ENCODE data around the gene AP2M1.
A peak's percentile ranks its signal among the peaks of the same experiment; 100 is the strongest.

AP2M1 gene

GRCh38 chr3:184174646-184175492, at the start of gene AP2M1:
AP2M1 (plus strand) TSS chr3:184174855; CDS start chr3:184176994, 2,139 bp downstream.
- DNase-seq: peak; percentile 90

- no peak for DNase-seq
Measured at GRCh38 chr3:184126006-184126405, 48.6 kb upstream of the AP2M1 start.

- DNase-seq: peak; percentile 7
Measured at GRCh38 chr3:184129012-184129411, 45.6 kb upstream of the AP2M1 start.

GRCh38 chr3:184132945-184133344, 41.7 kb upstream of the AP2M1 start:
- DNase-seq: no peak

- peak; percentile 71 for DNase-seq
Measured at GRCh38 chr3:184133840-184134745, 40.6 kb upstream of the AP2M1 start.

GRCh38 chr3:184134746-184135148, 39.9 kb upstream of the AP2M1 start:
- DNase-seq: peak; percentile 71

- DNase-seq: peak; percentile 82
Measured at GRCh38 chr3:184135149-184135910, 39.3 kb upstream of the AP2M1 start, which contains the start of gene EIF2B5. EIF2B5 (plus strand) TSS chr3:184135358; CDS start chr3:184135386, 28 bp downstream.

GRCh38 chr3:184135911-184136260, 38.8 kb upstream of the AP2M1 start:
- DNase-seq: no peak

GRCh38 chr3:184140436-184140835, 34.2 kb upstream of the AP2M1 start:
- no peak for DNase-seq

GRCh38 chr3:184142199-184142598, 32.5 kb upstream of the AP2M1 start:
- no peak for DNase-seq

- no peak for DNase-seq
Measured at GRCh38 chr3:184143327-184143726, 31.3 kb upstream of the AP2M1 start.

- no peak for DNase-seq
Measured at GRCh38 chr3:184144505-184144904, 30.1 kb upstream of the AP2M1 start.

GRCh38 chr3:184145111-184145524, 29.5 kb upstream of the AP2M1 start:
- DNase-seq: peak; percentile 88

GRCh38 chr3:184145751-184146270, 28.8 kb upstream of the AP2M1 start:
- DNase-seq: no peak

- DNase-seq: no peak
Measured at GRCh38 chr3:184148076-184148475, 26.6 kb upstream of the AP2M1 start.

GRCh38 chr3:184149123-184149522, 25.5 kb upstream of the AP2M1 start:
- DNase-seq: no peak

GRCh38 chr3:184149770-184150169, 24.9 kb upstream of the AP2M1 start:
- peak; percentile 28 for DNase-seq

GRCh38 chr3:184154885-184155643, 19.6 kb upstream of the AP2M1 start, which contains the start of gene DVL3:
DVL3 (plus strand) TSS chr3:184155377; CDS start chr3:184155636, 259 bp downstream.
- peak; percentile 26 for DNase-seq

GRCh38 chr3:184155644-184156521, 18.8 kb upstream of the AP2M1 start:
- no peak for DNase-seq

GRCh38 chr3:184156522-184156955, 18.1 kb upstream of the AP2M1 start:
- DNase-seq: peak; percentile 33

- DNase-seq: no peak
Measured at GRCh38 chr3:184157206-184157605, 17.4 kb upstream of the AP2M1 start.

All from kidney glomerular epithelial cell (primary cell).